Activated CD8-positive, alpha-beta T cell treated with anti-CD3 and anti-CD28 coated beads, Interleukin-2, amount 10 ng/mL, durations not matched to agents 7 days and 5 days (primary cell): ENCODE results near the gene VEZT. TPM values are rescaled to one million over a fixed set of nuclear protein-coding genes. Genes with fewer than 3 reads are reported as not detected.
"Not testable (repeated sequence)": the region's sequence is repeated elsewhere in the genome, so short reads cannot be mapped to it uniquely, and the experiment has no call there.

Experiments used
- ATAC-seq: fragments of 150-1000 bp; cut with Tn5 transposase; one replicate; pipeline ENCODE4 v1.10.0; 2021; ENCODE audit warnings: moderate library complexity
- CTCF ChIA-PET: fragments of 350-600 bp; sonication (Branson Sonifier 250); formaldehyde crosslinking; loops from one replicate; lab custom pipeline; 2021; ENCODE audit warnings: antibody characterized with exemption; lab: Charles Lee
- POLR2A ChIA-PET: fragments of 350-600 bp; sonication (Branson Sonifier 250); formaldehyde crosslinking; loops from one replicate; lab custom pipeline; 2021; ENCODE audit warnings: antibody characterized with exemption; lab: Charles Lee
- DNase-seq: peaks from one replicate; pipeline ENCODE4 v3.0.0-alpha.2; 2020
- H3K27ac Mint-ChIP-seq: one replicate; pipeline ENCODE4 v1.8.0; 2021; ENCODE audit warnings: mild to moderate bottlenecking, mixed read lengths
- H3K27me3 Mint-ChIP-seq: one replicate; pipeline ENCODE4 v1.8.0; 2021; ENCODE audit warnings: low read depth, mixed read lengths
- H3K36me3 Mint-ChIP-seq: one replicate; pipeline ENCODE4 v1.8.0; 2021; ENCODE audit warnings: low read depth, mixed read lengths
- H3K4me1 Mint-ChIP-seq: one replicate; pipeline ENCODE4 v1.8.0; 2021; ENCODE audit warnings: low read depth, mixed read lengths
- H3K4me3 Mint-ChIP-seq: one replicate; pipeline ENCODE4 v1.8.0; 2021; ENCODE audit warnings: mild to moderate bottlenecking, mixed read lengths
- H3K9me3 Mint-ChIP-seq: one replicate; pipeline ENCODE4 v1.8.0; 2022; ENCODE audit warnings: mixed read lengths; ENCODE audit not compliant: insufficient read depth
- total RNA-seq, 2 experiments: library from RNA; stranded (reverse); gene quantifications; one replicate each; pipeline ENCODE4 v1.2.3, GENCODE V29; 2021

Gene VEZT
- total RNA-seq, 2 experiments from 2014 or later: 29.0 to 31.0 TPM

GRCh38 chr12:95230313-95230712, 12.7 kb downstream of the VEZT start:
- no peak overlapping the region for H3K4me3 Mint-ChIP-seq
- peaks cover 2% of the 10 kb centered on the region for H3K4me1 Mint-ChIP-seq
- no peak for ATAC-seq
- H3K27me3 Mint-ChIP-seq: no peaks in the 10 kb centered on the region
- H3K27ac Mint-ChIP-seq: no peak overlapping the region
- DNase-seq: no peak
- ChIA-PET POLR2A (interaction anchor here (1.2 kb wide), 1 partner anchor 641 kb away, joined by 3 read pairs; no protein-coding TSS in a partner anchor), CTCF (no interaction called here)
- H3K9me3 Mint-ChIP-seq: no peaks in the 10 kb centered on the region
- peaks cover 4% of the 10 kb centered on the region for H3K36me3 Mint-ChIP-seq

GRCh38 chr12:95231190-95231589, 13.6 kb downstream of the VEZT start:
- ChIA-PET CTCF (no interaction called here), POLR2A (interaction anchor here (1.2 kb wide), 1 partner anchor 640 kb away, joined by 3 read pairs; no protein-coding TSS in a partner anchor)
- no peaks in the 10 kb centered on the region for H3K27me3 Mint-ChIP-seq
- H3K9me3 Mint-ChIP-seq: no peaks in the 10 kb centered on the region
- H3K36me3 Mint-ChIP-seq: peaks cover 9% of the 10 kb centered on the region
- H3K27ac Mint-ChIP-seq: no peak overlapping the region
- DNase-seq (no peak), ATAC-seq (no peak)
- H3K4me3 Mint-ChIP-seq: no peak overlapping the region
- peaks cover 2% of the 10 kb centered on the region for H3K4me1 Mint-ChIP-seq

- POLR2A ChIA-PET, ATAC-seq, H3K27ac Mint-ChIP-seq, H3K27me3 Mint-ChIP-seq, DNase-seq, H3K4me1 Mint-ChIP-seq, H3K4me3 Mint-ChIP-seq, H3K9me3 Mint-ChIP-seq, CTCF ChIA-PET: not testable (repeated sequence)
- H3K36me3 Mint-ChIP-seq: peaks cover 13% of the 10 kb centered on the region
Measured at GRCh38 chr12:95234187-95234586, 16.6 kb downstream of the VEZT start.

- H3K27ac Mint-ChIP-seq, H3K27me3 Mint-ChIP-seq, H3K4me3 Mint-ChIP-seq, DNase-seq, ATAC-seq, H3K4me1 Mint-ChIP-seq, H3K9me3 Mint-ChIP-seq, CTCF ChIA-PET, POLR2A ChIA-PET: not testable (repeated sequence)
- H3K36me3 Mint-ChIP-seq: peaks cover 13% of the 10 kb centered on the region
Measured at GRCh38 chr12:95235621-95236020, 18.0 kb downstream of the VEZT start.

- H3K36me3 Mint-ChIP-seq: peaks cover 13% of the 10 kb centered on the region
- ChIA-PET POLR2A (no interaction called here), CTCF (no interaction called here)
- no peaks in the 10 kb centered on the region for H3K27me3 Mint-ChIP-seq
- no peaks in the 10 kb centered on the region for H3K4me1 Mint-ChIP-seq
- DNase-seq: no peak
- no peak for ATAC-seq
- H3K4me3 Mint-ChIP-seq: no peak overlapping the region
- no peak overlapping the region for H3K27ac Mint-ChIP-seq
- no peaks in the 10 kb centered on the region for H3K9me3 Mint-ChIP-seq
Measured at GRCh38 chr12:95237315-95237714, 19.7 kb downstream of the VEZT start.

- H3K4me3 Mint-ChIP-seq: no peak overlapping the region
Measured at GRCh38 chr12:95238150-95238549, 20.5 kb downstream of the VEZT start.

GRCh38 chr12:95239216-95239615, 21.6 kb downstream of the VEZT start:
- ChIA-PET POLR2A (interaction anchor here (1.3 kb wide), 2 partner anchors 17 to 20 kb away, joined by 3 read pairs; no protein-coding TSS in a partner anchor), CTCF (interaction anchor here (1.2 kb wide), 1 partner anchor 95 kb away, joined by 3 read pairs; no protein-coding TSS in a partner anchor)
- H3K4me1 Mint-ChIP-seq: no peaks in the 10 kb centered on the region
- ATAC-seq (no peak), DNase-seq (no peak)
- peaks cover 15% of the 10 kb centered on the region for H3K36me3 Mint-ChIP-seq
- H3K27me3 Mint-ChIP-seq: no peaks in the 10 kb centered on the region
- no peak overlapping the region for H3K27ac Mint-ChIP-seq
- H3K9me3 Mint-ChIP-seq: no peaks in the 10 kb centered on the region
- H3K4me3 Mint-ChIP-seq: no peak overlapping the region

More at GRCh38 chr12:95238150-95238549, 20.5 kb downstream of the VEZT start:
- ChIA-PET CTCF (no interaction called here), POLR2A (no interaction called here)
- Mint-ChIP-seq H3K4me1 (no peaks in the 10 kb centered on the region), H3K36me3 (peaks cover 12% of the 10 kb centered on the region), H3K27me3 (no peaks in the 10 kb centered on the region), H3K9me3 (no peaks in the 10 kb centered on the region), H3K27ac (no peak overlapping the region)
- no peak for DNase-seq
- no peak for ATAC-seq

GRCh38 chr12:95239835-95240234, 22.2 kb downstream of the VEZT start:
- ChIA-PET POLR2A (interaction anchor here (1.3 kb wide), 2 partner anchors 17 to 20 kb away, joined by 3 read pairs; no protein-coding TSS in a partner anchor), CTCF (interaction anchor here (1.2 kb wide), 1 partner anchor 95 kb away, joined by 3 read pairs; no protein-coding TSS in a partner anchor)
- not testable (repeated sequence) for H3K4me1 Mint-ChIP-seq, DNase-seq, ATAC-seq, H3K9me3 Mint-ChIP-seq, H3K4me3 Mint-ChIP-seq, H3K27ac Mint-ChIP-seq, H3K27me3 Mint-ChIP-seq
- H3K36me3 Mint-ChIP-seq: peaks cover 15% of the 10 kb centered on the region

- Mint-ChIP-seq H3K9me3 (no peaks in the 10 kb centered on the region), H3K4me1 (peaks cover 2% of the 10 kb centered on the region), H3K4me3 (no peak overlapping the region), H3K36me3 (peaks cover 17% of the 10 kb centered on the region), H3K27me3 (no peaks in the 10 kb centered on the region), H3K27ac (no peak overlapping the region)
- DNase-seq (no peak), ATAC-seq (no peak)
- POLR2A ChIA-PET: interaction anchor here (1.3 kb wide), 1 partner anchor 21 kb away, joined by 3 read pairs; no protein-coding TSS in a partner anchor
- CTCF ChIA-PET: no interaction called here
Measured at GRCh38 chr12:95240556-95240955, 22.9 kb downstream of the VEZT start.

GRCh38 chr12:95241138-95241537, 23.5 kb downstream of the VEZT start:
- peaks cover 12% of the 10 kb centered on the region for H3K36me3 Mint-ChIP-seq
- H3K9me3 Mint-ChIP-seq, ATAC-seq, DNase-seq, CTCF ChIA-PET, H3K4me3 Mint-ChIP-seq, H3K27me3 Mint-ChIP-seq, POLR2A ChIA-PET, H3K4me1 Mint-ChIP-seq, H3K27ac Mint-ChIP-seq: not testable (repeated sequence)

- Mint-ChIP-seq H3K4me1 (peaks cover 14% of the 10 kb centered on the region), H3K9me3 (no peaks in the 10 kb centered on the region), H3K27ac (no peak overlapping the region), H3K4me3 (no peak overlapping the region), H3K36me3 (peaks cover 7% of the 10 kb centered on the region), H3K27me3 (no peaks in the 10 kb centered on the region)
- DNase-seq (no peak), ATAC-seq (no peak)
- CTCF ChIA-PET: no interaction called here
- POLR2A ChIA-PET: no interaction called here
Measured at GRCh38 chr12:95241761-95242506, 24.3 kb downstream of the VEZT start.

GRCh38 chr12:95243497-95244183, 26.0 kb downstream of the VEZT start:
- Mint-ChIP-seq H3K27me3 (no peaks in the 10 kb centered on the region), H3K36me3 (peaks cover 7% of the 10 kb centered on the region), H3K27ac (no peak overlapping the region), H3K9me3 (no peaks in the 10 kb centered on the region), H3K4me1 (peaks cover 14% of the 10 kb centered on the region), H3K4me3 (no peak overlapping the region)
- no peak for DNase-seq
- CTCF ChIA-PET: no interaction called here
- POLR2A ChIA-PET: no interaction called here
- no peak for ATAC-seq
